ENCODE results near the gene PMIS2.

Gene PMIS2

GRCh38 chr19:35585848-35586247 is at the start of gene PMIS2:
Gene PMIS2 (plus strand): TSS chr19:35586173. CDS start chr19:35586260, 87 bp downstream.
- no peak for DNase-seq

- no peak for DNase-seq
Measured at GRCh38 chr19:35539314-35539713, 46.7 kb upstream of the PMIS2 start.

GRCh38 chr19:35539850-35540249 is 46.1 kb upstream of the PMIS2 start:
- no peak for DNase-seq

DNA sequence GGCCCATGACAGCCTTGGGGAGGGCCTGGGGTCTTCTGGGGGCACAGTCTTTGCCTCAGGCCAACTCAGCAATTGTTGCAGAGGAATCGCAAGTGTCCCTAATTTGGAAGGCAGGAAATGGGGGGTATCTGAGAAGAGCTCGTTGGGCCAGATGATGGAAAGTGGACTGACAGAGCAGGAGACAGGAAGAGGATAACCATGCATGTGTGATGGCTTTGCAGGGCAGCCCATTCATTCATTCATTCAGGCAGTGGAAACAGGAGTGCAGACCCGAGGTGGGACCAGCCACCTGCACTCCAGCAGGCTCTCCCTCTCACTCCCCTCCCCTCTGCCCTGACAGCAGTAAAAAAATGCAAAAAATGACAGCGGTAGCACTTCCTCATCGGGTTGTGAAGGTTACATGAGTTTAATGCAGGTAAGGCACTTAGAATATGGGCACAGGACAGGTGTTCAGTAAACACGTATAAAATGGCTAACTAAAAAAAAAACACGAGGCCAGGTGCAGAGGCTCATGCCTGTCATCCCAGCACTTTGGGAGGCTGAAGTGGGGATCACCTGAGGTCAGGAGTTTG is 45.5 kb upstream of the PMIS2 start:
- DNase-seq = no peak

- no peak for DNase-seq
Measured at GRCh38 chr19:35542209-35542608, 43.8 kb upstream of the PMIS2 start.

DNA sequence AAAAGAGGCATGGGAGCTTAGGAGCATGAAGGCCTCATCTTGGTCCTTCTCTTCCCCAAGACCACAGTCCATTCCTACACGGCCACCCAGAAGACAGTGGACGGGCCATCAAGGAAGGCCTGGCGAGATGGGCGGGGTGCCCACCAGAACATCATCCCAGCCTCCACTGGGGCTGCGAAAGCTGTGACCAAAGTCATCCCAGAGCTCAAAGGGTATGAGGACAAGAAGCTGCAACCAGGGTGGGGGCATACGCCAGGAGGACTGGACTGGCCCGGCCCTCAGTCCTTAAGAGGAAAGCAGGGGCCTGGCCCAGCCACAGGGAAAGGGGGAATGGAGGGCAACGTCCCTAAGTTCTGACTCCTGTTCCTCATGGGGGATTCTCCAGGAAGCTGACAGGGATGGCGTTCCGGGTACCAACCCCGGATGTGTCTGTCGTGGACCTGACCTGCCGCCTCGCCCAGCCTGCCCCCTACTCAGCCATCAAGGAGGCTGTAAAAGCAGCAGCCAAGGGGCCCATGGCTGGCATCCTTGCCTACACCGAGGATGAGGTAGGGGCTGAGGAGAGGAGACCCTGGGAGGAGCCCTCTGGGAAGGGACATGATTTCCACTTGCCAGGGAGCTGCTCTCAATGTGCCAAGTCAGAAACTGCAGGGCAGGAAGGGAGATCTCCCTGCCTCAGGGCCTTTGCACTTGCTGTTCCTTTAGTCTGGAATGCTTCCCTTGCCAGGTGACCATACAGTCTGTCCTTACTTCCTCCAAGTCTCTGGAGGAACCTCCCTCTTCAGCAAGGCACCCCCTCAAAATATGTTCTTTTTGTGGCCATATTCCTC is 42.5 kb upstream of the PMIS2 start:
- DNase-seq = no peak

GRCh38 chr19:35544110-35544802 is 41.7 kb upstream of the PMIS2 start:
- DNase-seq = no peak

- DNase-seq = peak; percentile 13
Measured at GRCh38 chr19:35545001-35545854, 40.7 kb upstream of the PMIS2 start, which contains the start of gene TMEM147. Gene TMEM147 (plus strand): TSS chr19:35545626. CDS start chr19:35545740, 114 bp downstream.

GRCh38 chr19:35545855-35546381 is 40.1 kb upstream of the PMIS2 start:
- DNase-seq = no peak

GRCh38 chr19:35546532-35546931 is 39.4 kb upstream of the PMIS2 start:
- DNase-seq = no peak

GRCh38 chr19:35549174-35549788 is 36.7 kb upstream of the PMIS2 start:
- DNase-seq = peak; percentile 28

DNA sequence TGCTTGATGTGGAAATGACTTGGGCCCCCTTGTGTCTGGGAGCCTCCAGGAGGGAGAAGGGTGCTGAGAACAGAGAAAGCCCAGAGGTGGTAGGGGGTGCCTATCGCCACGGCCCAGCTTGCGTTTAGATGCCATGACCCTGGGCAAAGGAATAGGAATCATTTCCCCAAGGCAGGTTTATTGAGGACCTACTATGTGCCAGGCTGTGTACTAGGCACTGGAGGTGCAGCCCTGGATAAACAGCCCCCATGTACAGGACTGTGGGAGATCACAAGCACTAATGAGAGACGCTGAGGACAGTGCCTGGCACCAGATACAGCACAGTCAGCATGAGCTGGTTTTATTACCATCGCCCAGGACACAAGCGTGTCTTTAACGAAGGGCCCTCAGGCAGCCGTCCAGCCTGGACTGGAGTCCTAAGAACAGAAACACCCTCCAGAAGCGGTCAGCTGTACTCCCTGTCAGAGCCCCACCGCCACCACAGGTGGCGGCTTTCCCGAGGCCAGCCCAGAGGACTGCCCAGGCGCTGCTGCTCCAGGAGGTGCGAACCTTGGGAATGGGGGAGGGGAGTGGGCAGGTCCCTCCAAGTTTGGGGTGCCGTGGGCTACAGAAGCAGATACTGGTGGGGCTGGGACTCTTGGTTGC is 36.0 kb upstream of the PMIS2 start:
- DNase-seq = no peak

- DNase-seq = no peak
Measured at GRCh38 chr19:35551091-35551810, 34.7 kb upstream of the PMIS2 start.

DNA sequence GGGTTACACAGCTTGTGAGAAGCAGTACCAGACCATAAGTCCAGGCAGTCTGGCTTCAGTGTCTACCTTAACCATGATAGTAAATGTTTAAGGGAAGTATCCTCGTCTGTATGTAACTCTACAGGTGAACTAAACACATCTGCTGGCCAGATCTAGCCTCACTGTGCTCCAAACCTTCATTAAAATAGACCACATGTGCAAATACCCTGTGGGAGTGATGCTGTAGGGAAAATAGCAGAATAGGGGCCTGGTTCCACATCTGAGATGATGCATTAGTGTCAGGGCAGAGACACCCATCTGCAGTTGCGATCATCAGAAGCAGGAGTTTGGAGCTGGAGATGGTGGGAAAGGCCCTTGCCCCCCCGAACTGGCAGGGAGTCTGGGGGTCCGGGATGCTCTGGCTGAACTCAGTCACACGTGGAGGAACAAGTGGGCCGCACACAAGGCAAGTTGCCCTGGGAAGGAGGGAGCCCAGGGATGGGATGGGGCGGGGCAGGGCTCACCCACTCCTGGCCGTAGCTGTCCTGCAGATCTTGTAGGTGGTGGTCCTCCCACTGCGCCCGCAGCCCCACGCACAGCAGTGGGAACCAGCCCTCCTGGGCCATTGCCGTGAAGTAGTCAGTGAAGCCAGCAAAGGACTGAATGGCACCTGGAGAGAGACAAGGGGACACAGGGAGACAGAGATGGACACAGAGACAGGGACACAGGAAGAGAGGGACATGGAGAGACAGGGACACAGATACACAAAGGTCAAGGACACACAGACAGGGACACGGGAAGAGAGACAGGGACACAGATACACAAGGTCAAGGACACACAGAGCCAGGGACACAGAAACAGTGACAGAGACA is 33.2 kb upstream of the PMIS2 start:
- no peak for DNase-seq

DNA sequence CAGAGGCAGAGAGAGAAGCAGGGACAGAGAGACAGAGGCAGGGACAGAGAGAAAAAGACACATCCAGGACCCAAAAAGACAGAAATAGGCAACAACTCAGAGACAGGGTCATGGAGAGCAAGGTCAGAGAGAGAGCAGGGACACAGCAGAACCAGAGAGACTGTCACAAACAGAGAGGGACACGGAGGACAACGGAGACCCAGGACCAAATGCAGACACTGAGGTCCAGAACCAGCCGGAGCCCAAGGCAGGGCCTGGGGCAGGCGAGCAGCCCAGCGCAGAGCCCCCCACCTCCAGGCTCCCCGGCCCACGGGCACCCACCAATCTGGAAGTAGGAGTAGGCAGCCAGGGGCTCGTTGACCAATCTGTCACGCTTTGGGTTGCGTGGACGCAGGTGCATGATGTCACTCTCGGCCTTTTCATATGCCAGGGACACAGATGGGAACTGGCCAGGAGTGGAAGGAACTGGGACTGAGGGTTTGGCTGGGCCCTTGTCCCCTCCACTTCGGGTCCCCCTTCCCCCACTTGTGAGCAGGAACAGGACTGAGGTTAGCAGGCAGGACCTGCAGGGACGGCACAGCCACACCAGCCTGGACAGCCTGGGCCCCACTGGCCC is 32.5 kb upstream of the PMIS2 start:
- no peak for DNase-seq

GRCh38 chr19:35554076-35554475 is 31.9 kb upstream of the PMIS2 start:
- no peak for DNase-seq

DNA sequence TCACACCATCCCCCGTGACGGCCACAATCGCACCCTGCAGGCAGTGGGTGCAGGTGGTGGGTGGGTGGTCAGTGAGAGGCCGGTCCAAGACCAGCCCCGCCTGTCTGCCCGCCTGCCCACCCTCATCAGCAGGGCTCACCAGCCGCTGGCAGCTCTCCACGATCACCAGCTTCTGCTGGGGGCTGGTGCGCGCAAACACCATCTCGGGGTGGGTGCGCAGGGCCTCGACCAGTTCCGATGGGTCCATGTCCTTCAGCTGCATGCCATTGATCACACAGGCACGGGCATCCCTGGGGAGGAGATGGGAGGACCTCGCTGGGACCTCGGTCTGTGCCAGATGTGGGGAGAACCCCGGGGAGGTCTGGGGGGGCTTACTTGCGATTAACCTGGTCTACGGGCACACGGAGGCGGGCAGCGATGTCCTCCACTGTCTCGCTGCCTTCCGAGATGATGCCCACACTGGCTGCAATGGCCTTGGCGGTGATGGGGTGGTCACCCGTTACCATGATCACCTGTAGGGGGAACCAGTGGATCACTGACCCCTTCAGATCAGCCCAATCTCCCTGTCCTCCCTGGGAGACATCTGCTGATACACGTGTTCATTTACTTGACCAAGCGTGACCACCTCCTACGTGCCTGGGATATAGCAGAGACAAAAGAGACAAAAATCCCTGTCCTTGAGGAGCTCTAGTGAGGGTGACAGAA is 30.5 kb upstream of the PMIS2 start:
- DNase-seq = no peak

DNA sequence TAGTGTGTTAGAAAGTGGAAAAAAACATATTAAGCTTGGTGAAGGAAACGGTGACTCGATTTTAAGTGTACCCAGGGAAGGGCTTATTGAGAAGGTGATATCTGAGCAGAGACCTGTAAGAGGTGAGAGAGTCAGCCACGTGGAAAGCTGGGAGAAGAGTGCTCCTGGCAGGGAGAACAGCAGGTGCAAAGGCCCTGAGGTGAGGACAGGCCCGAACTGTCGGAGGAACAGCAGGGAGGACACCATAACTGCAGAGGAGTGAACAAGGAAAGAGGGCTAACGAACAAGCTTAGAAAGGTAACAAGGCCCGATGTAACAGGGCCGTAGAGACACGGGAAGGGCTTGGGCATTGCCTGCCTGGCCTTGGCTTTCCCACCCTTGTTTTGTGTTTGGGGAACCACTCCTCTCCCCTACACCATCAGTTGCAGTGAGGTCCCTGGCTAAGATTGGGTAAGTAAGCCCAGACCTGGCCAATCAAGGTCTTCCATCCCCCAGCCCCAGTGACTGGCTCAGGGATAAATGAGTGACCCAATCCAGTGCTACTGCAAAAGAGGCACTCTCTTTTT is 29.9 kb upstream of the PMIS2 start:
- DNase-seq = no peak

Measured in NCI-H2029 treated with DMSO at 0.1 percent for 48 hours (cell line).